K562 (cell line): ENCODE measurements around the gene FRMD4A. TPM values are rescaled to one million over a fixed set of nuclear protein-coding genes. Genes with fewer than 3 reads are reported as not detected.

ENCODE experiments used
- ATAC-seq: fragments of 200-7000 bp; cut with Tn5 transposase; 3 replicates; pipeline ENCODE4 v1.9.1; 2020; ENCODE audit warnings: moderate library complexity
- BruUV-seq: library from RNA; stranded (reverse); fragments of 400-500 nt; replicated peaks from 2 replicates; lab custom pipeline; 2021; lab: Mats Ljungman, UMichigan
- CTCF ChIA-PET: fragments of 300-600 bp; formaldehyde crosslinking; extraction: SDS; loops from one replicate; lab custom pipeline; 2021; ENCODE audit warnings: low intra/inter-chr PET ratio; lab: Yijun Ruan, JAX
- POLR2A ChIA-PET: fragments of 300-600, 350-650 bp; sonication (Branson Sonifier 250); formaldehyde crosslinking; extraction: SDS; loops from one replicate; lab custom pipeline; 2021; ENCODE audit warnings: antibody characterized with exemption, inconsistent platforms; lab: Yijun Ruan, JAX
- DNase-seq, 4 experiments: peaks; one replicate each; pipeline versions ENCODE4 v3.0.0 to v3.0.0-alpha.2; 2011 to 2018; ENCODE audit warnings: low spot score in 3 of 4, mixed read lengths in 3 of 4; ENCODE audit errors: extremely low read depth in 1 of 4
- FAIRE-seq: peaks from 2 replicates; lab custom pipeline; 2011; peaks lifted over from hg19 to GRCh38; lab: Jason Lieb, UNC
- H2AFZ ChIP-seq: 2 replicates; pipeline ENCODE4 v1.6.0; 2011; ENCODE audit warnings: low read depth, low read length, control low read depth, inconsistent platforms
- H3K27ac ChIP-seq: fragments of 200-600 bp; 3 replicates; pipeline ENCODE4 v1.8.0; 2011; ENCODE audit warnings: low read depth, mild to moderate bottlenecking, control low read depth, inconsistent platforms, low read length, moderate library complexity, mixed read lengths; ENCODE audit errors: extremely low read depth
- H3K27me3 ChIP-seq, 2 experiments: fragments of 300-600 bp in 1 of 2; 2 replicates in 1 of 2; 3 replicates in 1 of 2; pipeline versions ENCODE4 v1.6.0 to v1.8.0; 2011; ENCODE audit warnings: inconsistent platforms in 2 of 2, low read length in 2 of 2, mild to moderate bottlenecking in 1 of 2, mixed read lengths in 1 of 2, moderate library complexity in 1 of 2; ENCODE audit not compliant: control insufficient read depth in 2 of 2, insufficient read depth in 2 of 2
- H3K36me3 ChIP-seq: fragments of 300-600 bp; 3 replicates; pipeline ENCODE4 v1.8.0; 2011; ENCODE audit warnings: mild to moderate bottlenecking, low read length, inconsistent platforms; ENCODE audit not compliant: control insufficient read depth, insufficient read depth
- H3K4me1 ChIP-seq, 2 experiments: fragments of 200-600 bp in 1 of 2; replicated peaks in 1 of 2; 2 replicates in 1 of 2; 3 replicates in 1 of 2; pipeline versions ENCODE4 v1.5.1 to v1.8.0; 2011; ENCODE audit warnings: inconsistent platforms in 2 of 2, low read length in 2 of 2, mild to moderate bottlenecking in 1 of 2, mixed read lengths in 1 of 2, moderate library complexity in 1 of 2; ENCODE audit not compliant: control insufficient read depth in 2 of 2, insufficient read depth in 2 of 2
- H3K4me2 ChIP-seq: 2 replicates; pipeline ENCODE4 v1.6.1; 2011; ENCODE audit warnings: low read length, control low read depth, inconsistent platforms, mixed read lengths; ENCODE audit not compliant: insufficient read depth
- H3K4me3 ChIP-seq: fragments of 200-600 bp; sonication (generic), shearing (Covaris generic); 2 replicates; pipeline ENCODE4 v1.5.1; 2016; ENCODE audit warnings: control low read depth, inconsistent platforms
- H3K79me2 ChIP-seq: fragments of 200-600 bp; 3 replicates; pipeline ENCODE4 v1.8.0; 2011; ENCODE audit warnings: low read length, inconsistent platforms; ENCODE audit not compliant: control insufficient read depth, insufficient read depth
- H3K9ac ChIP-seq, 2 experiments: 2 replicates each; pipeline versions ENCODE4 v1.6.0 to v1.6.1; 2011; ENCODE audit warnings: low read depth in 2 of 2, low read length in 2 of 2, control low read depth in 1 of 2, inconsistent platforms in 1 of 2, mild to moderate bottlenecking in 1 of 2, mixed read lengths in 1 of 2; ENCODE audit not compliant: insufficient read depth in 1 of 2
- H3K9me1 ChIP-seq: one replicate; pipeline ENCODE4 v1.6.0; 2011; ENCODE audit warnings: inconsistent platforms, mild to moderate bottlenecking, low read length, moderate library complexity; ENCODE audit not compliant: control insufficient read depth, insufficient read depth
- H3K9me3 ChIP-seq: replicated peaks from 2 replicates; pipeline ENCODE4 v1.5.1; 2011; ENCODE audit warnings: low read depth, low read length, inconsistent platforms; ENCODE audit not compliant: control insufficient read depth, insufficient read depth
- H4K20me1 ChIP-seq: replicated peaks from 2 replicates; pipeline ENCODE4 v1.6.1; 2011; ENCODE audit warnings: low read length, inconsistent platforms, mixed read lengths; ENCODE audit not compliant: control insufficient read depth, insufficient read depth
- BCOR ChIP-seq: fragments of 450-650 bp; IDR thresholded peaks from 2 replicates; pipeline ENCODE4 v1.6.1; 2016
- CCAR2 ChIP-seq: fragments of 200-400 bp; formaldehyde crosslinking; IDR thresholded peaks from 2 replicates; pipeline ENCODE4 v1.6.1; 2017; ENCODE audit warnings: mild to moderate bottlenecking, low read depth, low read length
- EP300 ChIP-seq: IDR thresholded peaks from 2 replicates; pipeline ENCODE4 v1.6.1; 2012; ENCODE audit warnings: low read length, improper control_type of control experiment
- KDM4B ChIP-seq, 2 experiments: fragments of 450-650 bp in 1 of 2; sonication (generic) in 1 of 2; IDR thresholded peaks; 2 replicates each; pipeline ENCODE4 v1.6.1; 2016 to 2017; ENCODE audit warnings: borderline replicate concordance in 2 of 2, antibody characterized with exemption in 1 of 2, low read depth in 1 of 2, mild to moderate bottlenecking in 1 of 2
- SMAD3 ChIP-seq: fragments of 450-650 bp; formaldehyde crosslinking; conservative IDR thresholded peaks from 2 replicates; pipeline ENCODE4 v1.4.0; 2020; ENCODE audit warnings: mild to moderate bottlenecking
- YY1 ChIP-seq, 3 experiments: IDR thresholded peaks; 2 replicates each; pipeline ENCODE4 v1.6.1; 2011; ENCODE audit warnings: low read length in 2 of 3, mild to moderate bottlenecking in 2 of 3, moderate library complexity in 2 of 3, borderline replicate concordance in 1 of 3, control low read depth in 1 of 3, low read depth in 1 of 3; ENCODE audit not compliant: insufficient read depth in 3 of 3, insufficient replicate concordance in 2 of 3, control insufficient read depth in 1 of 3, insufficient read length in 1 of 3; ENCODE audit errors: extremely low read depth in 1 of 3
- ZKSCAN8 ChIP-seq: fragments of 200-800 bp; sonication (Bioruptor generic); IDR thresholded peaks from 2 replicates; pipeline ENCODE4 v1.6.1; 2016; ENCODE audit warnings: missing genetic modification characterization, missing compliant biosample characterization
- ZNF134 ChIP-seq: fragments of 250-450 bp; sonication (Bioruptor Pico); conservative IDR thresholded peaks from 2 replicates; pipeline ENCODE4 v1.4.0; 2020
- ZNF239 ChIP-seq: fragments of 250-450 bp; sonication (Bioruptor Pico); IDR thresholded peaks from 2 replicates; pipeline ENCODE4 v1.4.0; 2020; ENCODE audit warnings: mild to moderate bottlenecking
- ZNF77 ChIP-seq: fragments of 250-450 bp; sonication (Bioruptor Pico); IDR thresholded peaks from 2 replicates; pipeline ENCODE4 v1.5.0; 2020
- WGBS: fragments of 100-300 bp; shearing (Covaris generic); methylation state at CpG from one replicate; pipeline ENCODE4 v1.1.6; 2016; ENCODE audit warnings: low coverage, mixed read lengths; ENCODE audit not compliant: insufficient coverage; ENCODE audit errors: missing lambda C conversion rate; 5-methylcytosine and 5-hydroxymethylcytosine counted together
- in situ Hi-C: fragments of 300-500 bp; cut with MboI; formaldehyde crosslinking; loops from 4 replicates; pipeline ENCODE4 v1.15.0; 2018; ENCODE audit warnings: inconsistent platforms, mixed read lengths
- intact Hi-C: fragments of 100-400 bp; cut with micrococcal nuclease; formaldehyde crosslinking; loops from 2 replicates; pipeline ENCODE4 v1.14.2; 2022
- polyA plus RNA-seq, 8 experiments: library from polyadenylated mRNA; depleted of rRNA in 4 of 8; stranded (reverse) in 5 of 8; unstranded in 3 of 8; fragments of >200 nt; fragmentation: Nextera tagmentation in 2 of 8; fragmentation: Illumina TruSeq in 1 of 8; extraction: Ambion mirVana in 2 of 8; extraction: Trizol in 1 of 8; gene quantifications; 2 replicates each; pipeline versions ENCODE4 v1.2.1 to v1.2.3, GENCODE V29; 2011 to 2014; ENCODE audit warnings: inconsistent platforms in 1 of 8, missing spikeins in 1 of 8
- total RNA-seq, 7 experiments: library from RNA; depleted of rRNA in 6 of 7; stranded (reverse); fragments of >200 nt in 6 of 7; fragmentation: Illumina TruSeq in 2 of 7; extraction: Trizol in 2 of 7; gene quantifications; 2 replicates each; pipeline versions ENCODE4 v1.2.1 to v1.2.3, GENCODE V29; 2011 to 2021; ENCODE audit warnings: low replicate concordance in 1 of 7
- TF ChIP-seq, protein P1 (sequence below): fragments of 200-800 bp; sonication (Bioruptor generic); IDR thresholded peaks from 2 replicates; pipeline ENCODE4 v1.6.1; 2017; ENCODE audit warnings: missing genetic modification characterization, missing compliant biosample characterization
- TF ChIP-seq, protein P2 (sequence below): fragments of 450-650 bp; IDR thresholded peaks from 2 replicates; pipeline ENCODE4 v1.6.1; 2014; ENCODE audit warnings: low read depth, mild to moderate bottlenecking, moderate library complexity, borderline replicate concordance
- TF ChIP-seq, protein P3 (sequence below), 2 experiments: fragments of 250-450 bp in 1 of 2; fragments of 450-650 bp in 1 of 2; sonication (Bioruptor Pico) in 1 of 2; IDR thresholded peaks; 2 replicates each; pipeline versions ENCODE4 v1.6.1 to v1.8.0; 2016 to 2021; ENCODE audit warnings: mild to moderate bottlenecking in 2 of 2, moderate library complexity in 2 of 2, missing compliant biosample characterization in 1 of 2, missing genetic modification characterization in 1 of 2
- TF ChIP-seq, protein P4 (sequence below): sonication (generic); formaldehyde crosslinking; IDR thresholded peaks from 2 replicates; pipeline ENCODE4 v1.8.0; 2022; ENCODE audit warnings: mild to moderate bottlenecking, missing genetic modification reagents

FRMD4A gene
- total and polyA plus RNA-seq, 9 of the 15 experiments (the other 6 are each of a cell fraction or from before 2014, with no cell fraction given), result 0.80 to 5.2 (median 3.0) TPM

DNA sequence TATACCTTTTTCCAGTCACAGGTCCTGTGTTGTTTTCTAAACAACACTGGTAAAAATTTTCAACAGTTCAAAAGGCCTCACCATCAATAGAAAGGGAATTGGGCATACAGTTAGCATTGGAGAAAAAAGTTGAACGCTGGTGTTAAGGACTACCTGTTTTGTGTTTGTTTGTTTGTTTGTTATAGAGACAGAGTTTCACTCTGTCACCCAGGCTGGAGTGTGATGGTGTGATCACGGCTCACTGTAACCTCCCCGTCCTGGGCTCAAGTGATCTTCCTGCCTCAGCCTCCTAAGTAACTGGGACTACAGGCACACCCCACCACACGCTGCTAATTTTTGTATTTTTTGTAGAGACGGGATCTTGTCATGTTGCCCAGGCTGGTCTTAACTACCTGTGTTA is 437.9 kb downstream of the FRMD4A start:
- no peak for DNase-seq
- no peak overlapping the region for H3K4me3 ChIP-seq
- no TSS peak for BruUV-seq
- no peak overlapping the region for H3K4me2 ChIP-seq
- FAIRE-seq, result no peak
- no peaks in the 10 kb centered on the region for H3K4me1 ChIP-seq
- intact Hi-C loops, result no loop called here
- H3K36me3 ChIP-seq, result no peaks in the 10 kb centered on the region
- H3K9me1 ChIP-seq, result no peaks in the 10 kb centered on the region
- ATAC-seq, result no peak
- H4K20me1 ChIP-seq, result peaks cover 6% of the 10 kb centered on the region; the same call in 1 of the 2 replicates
- in situ Hi-C loops, result no loop called here
- no peaks in the 10 kb centered on the region for H3K79me2 ChIP-seq
- peaks cover 25 to 44% of the 10 kb centered on the region in 2 experiments; a peak in 4 of 5 replicates for H3K27me3 ChIP-seq
- no peak overlapping the region for H2AFZ ChIP-seq
- no peak for TF ChIP-seq KDM4B (IDR thresholded peaks at IDR 0.05; ENCODE audit: borderline replicate concordance in 2 of 2, low read depth in 1 of 2)
- TF ChIP-seq ZNF239 (CRISPR knock-in tag), result no peak
- TF ChIP-seq, protein P1, sequence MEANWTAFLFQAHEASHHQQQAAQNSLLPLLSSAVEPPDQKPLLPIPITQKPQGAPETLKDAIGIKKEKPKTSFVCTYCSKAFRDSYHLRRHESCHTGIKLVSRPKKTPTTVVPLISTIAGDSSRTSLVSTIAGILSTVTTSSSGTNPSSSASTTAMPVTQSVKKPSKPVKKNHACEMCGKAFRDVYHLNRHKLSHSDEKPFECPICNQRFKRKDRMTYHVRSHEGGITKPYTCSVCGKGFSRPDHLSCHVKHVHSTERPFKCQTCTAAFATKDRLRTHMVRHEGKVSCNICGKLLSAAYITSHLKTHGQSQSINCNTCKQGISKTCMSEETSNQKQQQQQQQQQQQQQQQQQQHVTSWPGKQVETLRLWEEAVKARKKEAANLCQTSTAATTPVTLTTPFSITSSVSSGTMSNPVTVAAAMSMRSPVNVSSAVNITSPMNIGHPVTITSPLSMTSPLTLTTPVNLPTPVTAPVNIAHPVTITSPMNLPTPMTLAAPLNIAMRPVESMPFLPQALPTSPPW (CRISPR knock-in tag), result no peak
- no peak for TF ChIP-seq ZNF134 (CRISPR knock-in tag)
- TF ChIP-seq, protein P2, sequence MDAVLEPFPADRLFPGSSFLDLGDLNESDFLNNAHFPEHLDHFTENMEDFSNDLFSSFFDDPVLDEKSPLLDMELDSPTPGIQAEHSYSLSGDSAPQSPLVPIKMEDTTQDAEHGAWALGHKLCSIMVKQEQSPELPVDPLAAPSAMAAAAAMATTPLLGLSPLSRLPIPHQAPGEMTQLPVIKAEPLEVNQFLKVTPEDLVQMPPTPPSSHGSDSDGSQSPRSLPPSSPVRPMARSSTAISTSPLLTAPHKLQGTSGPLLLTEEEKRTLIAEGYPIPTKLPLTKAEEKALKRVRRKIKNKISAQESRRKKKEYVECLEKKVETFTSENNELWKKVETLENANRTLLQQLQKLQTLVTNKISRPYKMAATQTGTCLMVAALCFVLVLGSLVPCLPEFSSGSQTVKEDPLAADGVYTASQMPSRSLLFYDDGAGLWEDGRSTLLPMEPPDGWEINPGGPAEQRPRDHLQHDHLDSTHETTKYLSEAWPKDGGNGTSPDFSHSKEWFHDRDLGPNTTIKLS, result no peak
- no peak for TF ChIP-seq BCOR
- TF ChIP-seq SMAD3 (CRISPR knock-in tag), result no peak
- TF ChIP-seq CCAR2, result no peak
- no peak for TF ChIP-seq ZKSCAN8
- TF ChIP-seq, protein P3, sequence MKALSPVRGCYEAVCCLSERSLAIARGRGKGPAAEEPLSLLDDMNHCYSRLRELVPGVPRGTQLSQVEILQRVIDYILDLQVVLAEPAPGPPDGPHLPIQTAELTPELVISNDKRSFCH (CRISPR knock-in tag; IDR thresholded peaks at IDR 0.05), result no peak
- TF ChIP-seq, protein P3 (tag; IDR thresholded peaks at IDR 0.05), result no peak
- no peak for TF ChIP-seq EP300
- TF ChIP-seq, protein P4, sequence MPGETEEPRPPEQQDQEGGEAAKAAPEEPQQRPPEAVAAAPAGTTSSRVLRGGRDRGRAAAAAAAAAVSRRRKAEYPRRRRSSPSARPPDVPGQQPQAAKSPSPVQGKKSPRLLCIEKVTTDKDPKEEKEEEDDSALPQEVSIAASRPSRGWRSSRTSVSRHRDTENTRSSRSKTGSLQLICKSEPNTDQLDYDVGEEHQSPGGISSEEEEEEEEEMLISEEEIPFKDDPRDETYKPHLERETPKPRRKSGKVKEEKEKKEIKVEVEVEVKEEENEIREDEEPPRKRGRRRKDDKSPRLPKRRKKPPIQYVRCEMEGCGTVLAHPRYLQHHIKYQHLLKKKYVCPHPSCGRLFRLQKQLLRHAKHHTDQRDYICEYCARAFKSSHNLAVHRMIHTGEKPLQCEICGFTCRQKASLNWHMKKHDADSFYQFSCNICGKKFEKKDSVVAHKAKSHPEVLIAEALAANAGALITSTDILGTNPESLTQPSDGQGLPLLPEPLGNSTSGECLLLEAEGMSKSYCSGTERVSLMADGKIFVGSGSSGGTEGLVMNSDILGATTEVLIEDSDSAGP (CRISPR knock-in tag), result no peak
- no peak for TF ChIP-seq ZNF77 (CRISPR knock-in tag)
- TF ChIP-seq YY1 (IDR thresholded peaks at IDR 0.05; ENCODE audit: borderline replicate concordance in 1 of 3, control insufficient read depth in 1 of 3, extremely low read depth in 1 of 3, insufficient read depth in 3 of 3, insufficient read length in 1 of 3, insufficient replicate concordance in 2 of 3, low read depth in 1 of 3, low read length in 2 of 3), result no peak
- H3K27ac ChIP-seq, result no peak overlapping the region
- 6% methylated on average over 5 of the region's 5 CpGs for WGBS
- ChIA-PET CTCF (no interaction called here), POLR2A (interaction anchor here (0.6 kb wide), 1 partner anchor 590 kb away, joined by 3 read pairs; no protein-coding TSS in a partner anchor)
- H3K9ac ChIP-seq, result no peak overlapping the region
- H3K9me3 ChIP-seq, result no peaks in the 10 kb centered on the region
